ENCODE measurements around the gene HOXB3. TPM values are rescaled to one million over a fixed set of nuclear protein-coding genes. Genes with fewer than 3 reads are reported as not detected.

HOXB3 gene
- total RNA-seq, 4 donors from 2014 or later = 11.4 to 48.7 (median 24.2) TPM

DNA sequence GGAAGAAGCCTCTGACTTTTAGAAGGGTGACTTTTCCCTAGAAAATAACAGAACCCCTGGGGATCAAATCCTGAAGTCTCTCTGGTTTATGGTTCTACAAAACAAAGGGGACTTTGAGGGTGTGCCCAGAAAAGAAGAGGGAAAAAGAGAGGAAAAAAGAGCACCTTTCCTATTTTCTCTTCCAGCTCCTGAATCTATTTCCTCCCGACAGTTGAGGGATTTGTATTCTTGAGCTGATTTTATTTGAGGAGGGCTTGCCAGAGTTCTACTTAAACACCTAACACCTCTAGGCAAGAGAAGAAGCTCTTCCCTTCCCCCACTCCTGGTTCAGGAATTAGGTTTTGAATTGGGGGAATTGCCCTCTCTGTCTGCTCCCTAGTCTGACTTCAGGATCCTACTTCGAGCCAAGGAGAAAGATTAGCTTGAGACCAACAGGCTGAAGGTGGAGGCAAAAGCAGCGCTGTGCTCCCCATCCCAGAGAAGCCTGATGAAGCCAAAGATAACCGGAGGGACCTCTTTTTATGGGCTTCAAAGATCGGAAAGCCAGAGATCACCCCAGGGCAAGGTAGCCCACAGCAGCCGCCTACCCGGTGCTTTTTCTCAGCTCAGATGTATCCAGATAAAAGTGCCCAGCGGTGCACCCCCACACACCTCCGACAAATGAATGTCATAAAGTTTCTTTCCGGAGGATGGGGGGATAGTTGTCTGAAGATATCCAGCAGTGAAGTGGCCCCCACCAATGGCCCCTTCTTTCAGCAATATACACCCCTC lies 796 bp downstream of the HOXB3 start:
- no peaks in the 10 kb centered on the region for H3K9me3 ChIP-seq
- H3K27me3 ChIP-seq = peaks cover 25% of the 10 kb centered on the region
- no peak for ATAC-seq
- H3K27ac ChIP-seq = peak overlapping the region in 2 of 4 donors; percentile 97 to 98
- H3K36me3 ChIP-seq = no peaks in the 10 kb centered on the region
- peak overlapping the region in 1 of 2 donors; percentile 39 for H3K4me3 ChIP-seq
- WGBS, 2 donors (ENCODE audit: low coverage in 1 of 2) = 77 to 90% methylated on average over 1 to 4 of the region's 10 CpGs
- peaks cover 0 to 57% (median 0%) of the 10 kb centered on the region in 3 donors for H3K4me1 ChIP-seq
- TF ChIP-seq POLR2AphosphoS5 (IDR thresholded peaks at IDR 0.05) = no peak
- no peak for TF ChIP-seq EP300 (IDR thresholded peaks at IDR 0.05)
- TF ChIP-seq POLR2A (IDR thresholded peaks at IDR 0.05) = no peak
- TF ChIP-seq, protein P1, sequence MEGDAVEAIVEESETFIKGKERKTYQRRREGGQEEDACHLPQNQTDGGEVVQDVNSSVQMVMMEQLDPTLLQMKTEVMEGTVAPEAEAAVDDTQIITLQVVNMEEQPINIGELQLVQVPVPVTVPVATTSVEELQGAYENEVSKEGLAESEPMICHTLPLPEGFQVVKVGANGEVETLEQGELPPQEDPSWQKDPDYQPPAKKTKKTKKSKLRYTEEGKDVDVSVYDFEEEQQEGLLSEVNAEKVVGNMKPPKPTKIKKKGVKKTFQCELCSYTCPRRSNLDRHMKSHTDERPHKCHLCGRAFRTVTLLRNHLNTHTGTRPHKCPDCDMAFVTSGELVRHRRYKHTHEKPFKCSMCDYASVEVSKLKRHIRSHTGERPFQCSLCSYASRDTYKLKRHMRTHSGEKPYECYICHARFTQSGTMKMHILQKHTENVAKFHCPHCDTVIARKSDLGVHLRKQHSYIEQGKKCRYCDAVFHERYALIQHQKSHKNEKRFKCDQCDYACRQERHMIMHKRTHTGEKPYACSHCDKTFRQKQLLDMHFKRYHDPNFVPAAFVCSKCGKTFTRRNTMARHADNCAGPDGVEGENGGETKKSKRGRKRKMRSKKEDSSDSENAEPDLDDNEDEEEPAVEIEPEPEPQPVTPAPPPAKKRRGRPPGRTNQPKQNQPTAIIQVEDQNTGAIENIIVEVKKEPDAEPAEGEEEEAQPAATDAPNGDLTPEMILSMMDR (IDR thresholded peaks at IDR 0.05) = no peak

DNA sequence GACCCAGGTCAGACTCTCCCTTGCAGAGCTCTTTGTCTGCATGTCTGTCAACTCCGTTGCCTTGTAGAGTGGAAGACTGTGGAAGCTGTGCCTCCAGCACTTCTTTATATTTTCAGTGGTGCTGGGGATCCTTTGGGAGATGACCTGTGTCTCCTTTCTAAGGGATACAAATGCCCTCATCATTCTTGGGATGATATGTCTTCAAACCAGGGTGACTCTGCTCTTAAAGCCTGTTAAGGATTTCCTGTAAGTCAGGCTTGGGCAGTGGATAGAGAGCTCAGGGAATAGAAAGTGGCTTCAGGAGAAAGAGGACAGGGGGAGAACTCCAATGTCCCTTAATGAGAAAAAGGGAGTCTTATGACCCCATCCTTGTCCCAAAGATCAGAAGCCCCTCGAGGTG lies 1.5 kb downstream of the HOXB3 start:
- no peak for TF ChIP-seq EP300 (IDR thresholded peaks at IDR 0.05)
- peak; percentile 39 for TF ChIP-seq POLR2AphosphoS5 (IDR thresholded peaks at IDR 0.05)
- Histone ChIP-seq H3K4me3 (peak overlapping the region in 1 of 2 donors; percentile 39), H3K4me1 (peaks cover 0 to 59% (median 0%) of the 10 kb centered on the region in 3 donors), H3K27ac (peak overlapping the region in 2 of 4 donors; percentile 97 to 98), H3K36me3 (no peaks in the 10 kb centered on the region), H3K9me3 (no peaks in the 10 kb centered on the region), H3K27me3 (peaks cover 25% of the 10 kb centered on the region)
- WGBS, 2 donors (ENCODE audit: low coverage in 1 of 2) = 70 to 85% methylated on average over 2 of the region's 2 CpGs
- ATAC-seq = no peak

DNA sequence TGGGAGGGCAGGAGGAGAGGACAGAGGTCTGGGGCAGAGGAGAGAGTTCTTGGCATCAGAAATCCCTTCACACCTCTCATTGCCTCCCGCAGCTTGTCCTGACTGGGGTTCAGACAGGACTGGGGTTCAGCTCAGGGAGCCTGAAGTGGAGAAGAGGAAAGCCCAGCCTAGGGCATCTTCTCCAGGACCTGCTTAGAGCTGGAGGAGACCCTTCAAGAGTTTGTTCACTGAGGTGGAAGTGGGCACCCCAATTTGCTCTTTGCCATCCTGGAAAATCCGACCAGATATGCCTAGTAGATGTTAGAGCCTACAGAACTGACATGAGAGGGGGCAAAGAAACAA lies 2.0 kb downstream of the HOXB3 start:
- peak overlapping the region in 3 of 4 donors; percentile 42 to 98 (median 97) for H3K27ac ChIP-seq
- WGBS, 2 donors (ENCODE audit: low coverage in 1 of 2) = 80% methylated on average over 1 of the region's 2 CpGs; no CpG with 5 or more reads in 1 of the 2 donors
- no peak for ATAC-seq
- peak overlapping the region in 1 of 2 donors; percentile 39 for H3K4me3 ChIP-seq
- TF ChIP-seq, protein P1 (IDR thresholded peaks at IDR 0.05) = no peak
- TF ChIP-seq EP300 (IDR thresholded peaks at IDR 0.05) (no peak), POLR2A (IDR thresholded peaks at IDR 0.05) (no peak)
- peaks cover 25% of the 10 kb centered on the region for H3K27me3 ChIP-seq
- H3K9me3 ChIP-seq = no peaks in the 10 kb centered on the region
- H3K36me3 ChIP-seq = no peaks in the 10 kb centered on the region
- peaks cover 0 to 59% (median under 1%) of the 10 kb centered on the region in 3 donors for H3K4me1 ChIP-seq

DNA sequence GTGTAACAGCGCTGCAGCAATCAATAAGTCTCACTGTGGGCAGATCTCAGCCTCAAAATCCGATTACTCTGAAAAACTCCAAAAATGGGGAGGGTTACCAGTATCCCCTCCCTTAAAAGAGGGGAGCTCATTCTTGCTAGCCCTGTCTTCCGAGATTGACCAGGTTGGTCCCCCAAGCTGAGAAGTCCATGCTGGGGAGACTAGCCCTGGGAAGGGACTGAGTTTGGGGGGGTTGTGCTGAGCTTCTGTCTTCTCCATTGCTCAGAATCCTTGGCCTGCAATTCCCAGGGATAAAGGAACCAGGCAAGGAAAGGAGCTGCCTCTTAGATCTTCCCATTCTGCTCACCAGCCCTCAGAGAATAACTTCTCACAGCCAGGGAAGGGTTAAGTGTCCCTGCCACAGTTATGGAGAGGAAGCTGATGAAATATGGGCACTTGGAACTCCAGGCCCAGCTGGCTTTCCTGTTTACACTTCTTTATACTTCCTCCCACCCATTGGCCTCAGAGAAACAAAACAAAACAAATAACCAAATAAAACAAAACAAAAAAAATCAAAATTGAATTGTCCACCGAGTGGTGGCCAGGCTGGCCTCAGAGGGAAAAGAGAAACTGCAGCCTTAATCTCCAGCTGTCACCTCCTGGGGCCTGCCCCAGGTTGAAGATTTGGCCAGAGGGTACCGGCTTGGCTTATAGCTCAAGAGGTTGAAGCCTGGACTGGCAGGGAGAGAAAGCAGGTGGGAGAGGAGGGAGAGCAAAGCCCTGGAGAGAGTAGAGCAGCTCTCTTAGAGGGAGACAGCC lies 2.6 kb downstream of the HOXB3 start:
- H3K9me3 ChIP-seq = no peaks in the 10 kb centered on the region
- peak overlapping the region in 1 of 2 donors; percentile 73 for H3K4me3 ChIP-seq
- no peaks in the 10 kb centered on the region for H3K36me3 ChIP-seq
- peaks cover 19% of the 10 kb centered on the region for H3K27me3 ChIP-seq
- 24 to 62% methylated on average over 2 to 5 of the region's 5 CpGs for WGBS, 2 donors (ENCODE audit: low coverage in 1 of 2)
- H3K27ac ChIP-seq = peak overlapping the region in 3 of 4 donors; percentile 42 to 98 (median 97)
- TF ChIP-seq, protein P1 (IDR thresholded peaks at IDR 0.05) = no peak
- no peak for TF ChIP-seq EP300 (IDR thresholded peaks at IDR 0.05)
- TF ChIP-seq POLR2AphosphoS5 (IDR thresholded peaks at IDR 0.05) = no peak
- no peak for TF ChIP-seq POLR2A (IDR thresholded peaks at IDR 0.05)
- H3K4me1 ChIP-seq = peaks cover 3 to 59% (median 5%) of the 10 kb centered on the region in 3 donors
- ATAC-seq = no peak
